MM.1S (cell line): Measurements from ENCODE around the gene TCF7L2.

Experiments used
- CTCF ChIP-seq: fragments of 300-600 bp; sonication (generic); IDR thresholded peaks from 2 replicates; pipeline ENCODE4 v1.5.1; 2016; ENCODE audit warnings: antibody characterized with exemption, low read length, mixed read lengths
- EZH2 ChIP-seq: fragments of 300-600 bp; sonication (generic); optimal IDR thresholded peaks from 2 replicates; pipeline ENCODE3; 2017; ENCODE audit warnings: low read depth, mild to moderate bottlenecking, antibody characterized with exemption, low read length, mixed read lengths
- EZH2phosphoT487 ChIP-seq: fragments of 300-600 bp; sonication (generic); IDR thresholded peaks from 2 replicates; pipeline ENCODE4 v1.6.1; 2018; ENCODE audit warnings: antibody characterized with exemption, low read length

GRCh38 chr10:113030453-113030852 lies 80.4 kb downstream of the TCF7L2 start:
- TF ChIP-seq EZH2 = no peak
- no peak for TF ChIP-seq CTCF
- no peak for TF ChIP-seq EZH2phosphoT487
